ENCODE measurements around the gene NPTN.

NPTN gene

DNA sequence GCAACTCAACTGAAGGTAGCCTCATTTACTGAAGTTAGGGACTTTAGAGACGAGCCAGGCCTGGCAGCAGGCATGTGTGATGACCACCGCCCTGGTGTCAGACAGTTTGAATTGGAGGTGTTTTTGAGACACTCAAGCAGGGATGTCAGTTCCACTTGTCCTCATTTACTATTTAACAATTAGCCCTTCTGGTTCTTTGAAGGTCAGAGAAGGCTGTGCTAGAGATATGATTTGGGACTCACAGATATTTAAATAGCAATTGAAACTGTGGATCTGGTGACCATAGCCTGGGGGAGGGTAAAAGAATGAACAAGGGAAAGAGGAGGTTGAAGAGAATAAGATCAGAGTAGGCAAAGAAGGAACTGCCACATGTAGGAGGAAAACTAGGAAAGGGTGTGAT, 115.6 kb downstream of the NPTN start:
- FAIRE-seq, result no peak

DNA sequence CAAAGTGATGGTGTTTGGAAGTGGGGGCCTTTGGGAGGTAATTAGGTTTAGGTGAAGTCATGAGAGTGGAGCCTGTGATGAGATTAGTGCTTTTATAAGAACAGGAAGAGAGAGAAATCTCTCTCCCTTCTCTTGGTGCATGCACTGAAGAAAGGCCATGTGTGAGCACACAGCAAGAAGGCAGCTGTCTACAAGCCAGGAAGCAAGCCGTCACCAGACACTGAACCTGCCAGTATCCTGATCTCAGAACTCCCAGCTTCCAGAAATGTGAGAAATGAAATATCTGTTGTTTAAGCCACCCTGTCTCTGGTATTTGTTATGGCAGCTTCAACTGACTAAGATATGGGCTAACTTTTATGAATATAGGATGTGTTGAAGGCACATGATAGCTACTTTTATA, 117.7 kb downstream of the NPTN start:
- FAIRE-seq, result no peak

Measured in colon (tissue), 2 donors.